Measurements from ENCODE around the gene RBM38. TPM values are rescaled to one million over a fixed set of nuclear protein-coding genes. Genes with fewer than 3 reads are reported as not detected.

Gene RBM38
- total and polyA plus RNA-seq, 12 donors, result 3.0 to 30.9 (median 14.1) TPM

DNA sequence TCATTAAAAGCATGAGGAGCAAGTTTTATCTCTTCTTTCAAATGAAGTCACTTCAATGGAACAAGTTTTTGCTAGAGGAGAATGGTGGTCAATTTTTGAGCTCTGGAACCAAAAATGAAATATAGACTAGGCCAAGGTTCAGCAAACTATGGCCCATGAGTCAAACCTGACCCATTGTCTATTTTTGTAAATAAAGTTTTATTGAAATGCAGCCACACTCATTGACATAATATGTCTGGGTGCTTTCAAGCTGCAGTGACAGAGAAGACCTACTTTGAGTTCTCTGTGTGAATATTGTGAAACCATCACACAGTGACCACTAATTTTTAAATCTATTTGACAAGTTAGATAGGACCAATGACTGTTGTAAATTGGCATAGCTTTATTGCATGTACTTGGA, 26.7 kb upstream of the RBM38 start:
- Histone ChIP-seq H3K27me3 (no peaks in the 10 kb centered on the region), H3K9me3 (replicated peaks in 1 of 3) (no peaks in the 10 kb centered on the region), H3K36me3 (replicated peaks in 1 of 2) (peaks cover 0 to 72% of the 10 kb centered on the region in 2 donors), H3K27ac (no peak overlapping the region), H3K4me1 (replicated peaks in 1 of 2) (no peaks in the 10 kb centered on the region), H3K4me3 (no peak overlapping the region)
- intact Hi-C loops (cut with DNase I), result no loop called here
- no peak for DNase-seq
- no peak for TF ChIP-seq POLR2A (IDR thresholded peaks at IDR 0.05)
- TF ChIP-seq, protein P1, sequence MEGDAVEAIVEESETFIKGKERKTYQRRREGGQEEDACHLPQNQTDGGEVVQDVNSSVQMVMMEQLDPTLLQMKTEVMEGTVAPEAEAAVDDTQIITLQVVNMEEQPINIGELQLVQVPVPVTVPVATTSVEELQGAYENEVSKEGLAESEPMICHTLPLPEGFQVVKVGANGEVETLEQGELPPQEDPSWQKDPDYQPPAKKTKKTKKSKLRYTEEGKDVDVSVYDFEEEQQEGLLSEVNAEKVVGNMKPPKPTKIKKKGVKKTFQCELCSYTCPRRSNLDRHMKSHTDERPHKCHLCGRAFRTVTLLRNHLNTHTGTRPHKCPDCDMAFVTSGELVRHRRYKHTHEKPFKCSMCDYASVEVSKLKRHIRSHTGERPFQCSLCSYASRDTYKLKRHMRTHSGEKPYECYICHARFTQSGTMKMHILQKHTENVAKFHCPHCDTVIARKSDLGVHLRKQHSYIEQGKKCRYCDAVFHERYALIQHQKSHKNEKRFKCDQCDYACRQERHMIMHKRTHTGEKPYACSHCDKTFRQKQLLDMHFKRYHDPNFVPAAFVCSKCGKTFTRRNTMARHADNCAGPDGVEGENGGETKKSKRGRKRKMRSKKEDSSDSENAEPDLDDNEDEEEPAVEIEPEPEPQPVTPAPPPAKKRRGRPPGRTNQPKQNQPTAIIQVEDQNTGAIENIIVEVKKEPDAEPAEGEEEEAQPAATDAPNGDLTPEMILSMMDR (IDR thresholded peaks at IDR 0.05), result no peak

DNA sequence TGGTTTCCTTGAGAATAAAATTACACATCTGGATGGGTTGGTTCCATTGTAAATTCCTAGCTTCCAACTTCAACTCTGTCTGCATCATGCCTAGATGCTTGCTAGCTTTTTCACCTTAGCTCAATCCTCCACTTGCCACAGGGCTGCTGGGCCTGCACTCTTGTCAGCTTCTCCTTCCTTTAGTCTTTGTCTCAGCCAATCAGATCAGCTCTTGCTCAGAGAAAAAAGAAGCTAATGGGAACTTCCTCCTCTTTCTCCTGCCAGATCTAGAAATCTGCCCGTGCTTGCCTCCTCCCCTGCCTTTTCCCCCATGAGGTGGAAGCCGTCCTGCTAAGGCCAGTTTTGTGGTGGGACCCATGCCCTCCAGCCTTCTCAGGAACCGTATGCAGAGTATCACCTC, 21.6 kb upstream of the RBM38 start:
- H3K36me3 ChIP-seq (replicated peaks in 1 of 2), result peaks cover 0 to 100% of the 10 kb centered on the region in 2 donors
- no peaks in the 10 kb centered on the region for H3K27me3 ChIP-seq
- no peak overlapping the region for H3K4me3 ChIP-seq
- no peak for DNase-seq
- intact Hi-C loops (cut with DNase I), result no loop called here
- WGBS, 4 donors, result 76 to 89% (median 84%) methylated on average over 3 of the region's 3 CpGs
- H3K27ac ChIP-seq, result no peak overlapping the region
- no peaks in the 10 kb centered on the region for H3K4me1 ChIP-seq (replicated peaks in 1 of 2)
- no peak for TF ChIP-seq POLR2A (IDR thresholded peaks at IDR 0.05)
- TF ChIP-seq, protein P1 (IDR thresholded peaks at IDR 0.05), result no peak
- H3K9me3 ChIP-seq (replicated peaks in 1 of 3), result no peaks in the 10 kb centered on the region

DNA sequence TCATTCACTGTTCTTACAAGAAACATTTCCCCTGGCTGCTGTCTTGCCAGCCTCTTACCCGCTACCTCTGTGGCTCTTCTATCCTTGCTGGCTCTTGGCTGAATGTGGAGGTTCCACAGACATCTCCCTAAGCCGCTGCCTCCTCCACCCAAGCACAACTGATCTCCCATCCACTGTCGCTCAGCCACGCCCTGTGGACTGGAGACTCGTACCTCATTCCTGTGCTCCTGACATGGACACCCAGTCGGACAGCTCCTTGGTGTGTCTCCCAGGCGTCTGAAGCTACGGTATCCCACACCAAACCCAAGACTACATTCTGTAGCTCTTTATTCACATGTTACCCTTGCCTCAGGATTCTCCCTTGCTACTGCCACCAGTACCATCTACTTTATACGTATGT, 20.9 kb upstream of the RBM38 start:
- WGBS, 4 donors, result 90 to 94% (median 93%) methylated on average over 9 of the region's 9 CpGs

GRCh38 chr20:57371363-57371762, 19.8 kb upstream of the RBM38 start:
- DNase-seq, result no peak
- Histone ChIP-seq H3K4me3 (no peak overlapping the region), H3K27ac (no peak overlapping the region), H3K27me3 (no peaks in the 10 kb centered on the region), H3K4me1 (replicated peaks in 1 of 2) (no peaks in the 10 kb centered on the region), H3K36me3 (replicated peaks in 1 of 2) (peaks cover 0 to 98% of the 10 kb centered on the region in 2 donors), H3K9me3 (replicated peaks in 1 of 3) (no peaks in the 10 kb centered on the region)
- WGBS, 4 donors, result 91 to 94% (median 93%) methylated on average over 4 of the region's 4 CpGs
- intact Hi-C loops (cut with DNase I), result no loop called here
- TF ChIP-seq POLR2A (IDR thresholded peaks at IDR 0.05), result no peak
- TF ChIP-seq, protein P1 (IDR thresholded peaks at IDR 0.05), result no peak

More for the DNA sequence above, 20.9 kb upstream of the RBM38 start:
- H3K9me3 ChIP-seq (replicated peaks in 1 of 3), result no peaks in the 10 kb centered on the region
- H3K27ac ChIP-seq, result no peak overlapping the region
- peaks cover 0 to 100% of the 10 kb centered on the region in 2 donors for H3K36me3 ChIP-seq (replicated peaks in 1 of 2)
- no peaks in the 10 kb centered on the region for H3K27me3 ChIP-seq
- no peaks in the 10 kb centered on the region for H3K4me1 ChIP-seq (replicated peaks in 1 of 2)
- DNase-seq, result no peak
- intact Hi-C loops (cut with DNase I), result no loop called here
- TF ChIP-seq, protein P1 (IDR thresholded peaks at IDR 0.05), result no peak
- no peak for TF ChIP-seq POLR2A (IDR thresholded peaks at IDR 0.05)
- H3K4me3 ChIP-seq, result no peak overlapping the region

Data from adrenal gland (tissue), 12 donors.